ENCODE measurements around the gene POLR2H. TPM values are rescaled to one million over a fixed set of nuclear protein-coding genes. Genes with fewer than 3 reads are reported as not detected.

The POLR2H gene
- total and polyA plus RNA-seq, 10 of the 15 experiments (the other 5 are each of a cell fraction or from before 2014, with no cell fraction given): 74.2 to 357 (median 143) TPM

DNA sequence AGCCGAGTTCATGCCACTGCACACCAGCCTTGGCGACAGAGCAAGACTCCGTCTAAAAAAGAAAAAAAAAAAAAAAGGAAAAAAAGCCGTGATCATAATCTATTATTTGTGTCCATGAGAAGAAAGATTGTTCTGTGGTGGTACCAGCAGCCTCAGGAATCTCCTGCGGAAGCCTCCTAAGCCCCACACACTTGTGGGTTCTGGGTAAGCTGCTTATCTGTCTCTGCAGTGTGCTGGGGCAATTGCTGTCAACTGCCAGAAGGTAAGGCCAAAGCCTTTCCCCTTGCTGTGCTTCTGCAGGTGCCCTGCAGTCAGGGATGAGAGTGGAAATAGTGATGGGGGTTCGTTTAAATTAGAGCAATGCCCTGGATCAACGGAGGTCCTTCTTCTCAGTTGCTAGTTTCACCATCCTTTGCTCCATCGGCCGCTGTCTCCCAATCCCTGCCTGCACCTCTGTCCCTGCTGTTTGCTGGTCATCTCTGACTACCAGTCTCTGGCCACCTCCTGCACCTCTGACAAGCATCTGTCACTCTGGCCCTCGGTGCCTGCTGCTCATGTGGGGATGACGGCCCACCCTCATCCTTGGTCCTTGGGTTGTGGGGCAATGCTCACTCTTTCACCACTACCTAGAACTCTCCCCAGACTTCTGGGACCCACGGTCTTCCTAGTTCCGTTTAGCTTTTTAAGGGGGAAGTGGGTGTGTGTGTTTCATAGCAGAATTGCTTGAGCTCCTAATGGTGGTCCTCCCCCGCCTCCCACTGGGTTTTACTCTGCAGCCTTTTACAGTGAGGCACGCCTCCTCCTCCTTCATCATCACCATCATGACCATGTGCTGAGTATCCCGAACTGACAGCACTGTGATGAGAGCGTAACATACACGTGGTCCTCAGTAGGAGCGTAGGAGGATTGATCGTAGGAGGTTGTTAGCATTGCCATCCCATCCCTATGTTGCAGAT is 43.8 kb downstream of the POLR2H start:
- Histone ChIP-seq H4K20me1 (ENCODE audit: control insufficient read depth, insufficient read depth) (no peaks in the 10 kb centered on the region), H3K27ac (ENCODE audit: control insufficient read depth, insufficient read depth) (no peak overlapping the region), H3K4me2 (ENCODE audit: control insufficient read depth, insufficient read depth) (no peak overlapping the region), H3K4me3 (no peak overlapping the region), H3K9me3 (replicated peaks; ENCODE audit: control insufficient read depth, insufficient read depth, low read length) (no peaks in the 10 kb centered on the region), H3K79me2 (ENCODE audit: control insufficient read depth, insufficient read depth, low read length) (no peaks in the 10 kb centered on the region), H3K9ac (ENCODE audit: control insufficient read depth, insufficient read depth, low read length) (no peak overlapping the region), H3K27me3 (replicated peaks in 1 of 2; ENCODE audit: control insufficient read depth in 2 of 2, insufficient read depth in 2 of 2, low read length in 1 of 2) (peaks cover 0 to 4% of the 10 kb centered on the region in 2 experiments; a peak in 3 of 4 replicates), H2AFZ (ENCODE audit: control insufficient read depth, low read depth, low read length) (no peak overlapping the region), H3K4me1 (ENCODE audit: control insufficient read depth, insufficient read depth, low read length) (no peaks in the 10 kb centered on the region), H3K36me3 (ENCODE audit: control insufficient read depth in 2 of 2, insufficient read depth in 2 of 2, low read length in 1 of 2) (no peaks in the 10 kb centered on the region)
- ChIA-PET CTCF (no interaction called here), RAD21 (ENCODE audit: unreplicated experiment) (no interaction called here), SMC1A (ENCODE audit: uncharacterized antibody, unreplicated experiment) (no interaction called here), POLR2A (interaction anchor here (0.7 kb wide), 1 partner anchor 727 kb away, joined by 5 read pairs; no protein-coding TSS in a partner anchor)
- in situ Hi-C loops (cut with MboI) (no loop called here), intact Hi-C loops (cut with micrococcal nuclease; ENCODE audit: unreplicated experiment) (no loop called here)
- DNase-seq (ENCODE audit: low read depth, low spot score): no peak
- no TSS peak for BruUV-seq (replicated peaks)
- whole genome bisulfite sequencing (ENCODE audit: insufficient coverage, insufficient replicate concordance, low lambda C conversion rate, missing lambda C conversion rate): 32% methylated on average over 17 of the region's 20 CpGs
- no peak for ATAC-seq
- no peak for FAIRE-seq
- no peak for TF ChIP-seq KAT2A (conservative IDR thresholded peaks at IDR 0.05; ENCODE audit: control insufficient read depth, low read depth, low read length)
- TF ChIP-seq, protein P1, sequence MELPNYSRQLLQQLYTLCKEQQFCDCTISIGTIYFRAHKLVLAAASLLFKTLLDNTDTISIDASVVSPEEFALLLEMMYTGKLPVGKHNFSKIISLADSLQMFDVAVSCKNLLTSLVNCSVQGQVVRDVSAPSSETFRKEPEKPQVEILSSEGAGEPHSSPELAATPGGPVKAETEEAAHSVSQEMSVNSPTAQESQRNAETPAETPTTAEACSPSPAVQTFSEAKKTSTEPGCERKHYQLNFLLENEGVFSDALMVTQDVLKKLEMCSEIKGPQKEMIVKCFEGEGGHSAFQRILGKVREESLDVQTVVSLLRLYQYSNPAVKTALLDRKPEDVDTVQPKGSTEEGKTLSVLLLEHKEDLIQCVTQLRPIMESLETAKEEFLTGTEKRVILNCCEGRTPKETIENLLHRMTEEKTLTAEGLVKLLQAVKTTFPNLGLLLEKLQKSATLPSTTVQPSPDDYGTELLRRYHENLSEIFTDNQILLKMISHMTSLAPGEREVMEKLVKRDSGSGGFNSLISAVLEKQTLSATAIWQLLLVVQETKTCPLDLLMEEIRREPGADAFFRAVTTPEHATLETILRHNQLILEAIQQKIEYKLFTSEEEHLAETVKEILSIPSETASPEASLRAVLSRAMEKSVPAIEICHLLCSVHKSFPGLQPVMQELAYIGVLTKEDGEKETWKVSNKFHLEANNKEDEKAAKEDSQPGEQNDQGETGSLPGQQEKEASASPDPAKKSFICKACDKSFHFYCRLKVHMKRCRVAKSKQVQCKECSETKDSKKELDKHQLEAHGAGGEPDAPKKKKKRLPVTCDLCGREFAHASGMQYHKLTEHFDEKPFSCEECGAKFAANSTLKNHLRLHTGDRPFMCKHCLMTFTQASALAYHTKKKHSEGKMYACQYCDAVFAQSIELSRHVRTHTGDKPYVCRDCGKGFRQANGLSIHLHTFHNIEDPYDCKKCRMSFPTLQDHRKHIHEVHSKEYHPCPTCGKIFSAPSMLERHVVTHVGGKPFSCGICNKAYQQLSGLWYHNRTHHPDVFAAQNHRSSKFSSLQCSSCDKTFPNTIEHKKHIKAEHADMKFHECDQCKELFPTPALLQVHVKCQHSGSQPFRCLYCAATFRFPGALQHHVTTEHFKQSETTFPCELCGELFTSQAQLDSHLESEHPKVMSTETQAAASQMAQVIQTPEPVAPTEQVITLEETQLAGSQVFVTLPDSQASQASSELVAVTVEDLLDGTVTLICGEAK (IDR thresholded peaks at IDR 0.05; ENCODE audit: borderline replicate concordance): no peak
- no peak for TF ChIP-seq KDM1A (IDR thresholded peaks at IDR 0.05; ENCODE audit: borderline replicate concordance)
- TF ChIP-seq ZNF622 (IDR thresholded peaks at IDR 0.05): no peak

Data from GM12878 (cell line).